Liver (tissue), 3 donors: ENCODE data around the gene SOX21.

Experiments used
- NR2F2 ChIP-seq: IDR thresholded peaks from 2 replicates; pipeline ENCODE4 v1.6.1; 2016; ENCODE audit warnings: antibody characterized with exemption
- YY1 ChIP-seq: IDR thresholded peaks from 2 replicates; pipeline ENCODE4 v1.6.1; 2016; ENCODE audit warnings: antibody characterized with exemption, mild to moderate bottlenecking
- TF ChIP-seq, protein P1 (sequence below): fragments of 150-350 bp; IDR thresholded peaks from 2 replicates; pipeline ENCODE4 v1.5.1; 2017; ENCODE audit warnings: improper control_type of control experiment, low read depth, low read length; ENCODE audit not compliant: missing input control
- TF ChIP-seq, protein P2 (sequence below): IDR thresholded peaks from 2 replicates; pipeline ENCODE4 v1.6.1; 2016; ENCODE audit warnings: antibody characterized with exemption
- donor health status: healthy.
- donor health status: healthy.

DNA sequence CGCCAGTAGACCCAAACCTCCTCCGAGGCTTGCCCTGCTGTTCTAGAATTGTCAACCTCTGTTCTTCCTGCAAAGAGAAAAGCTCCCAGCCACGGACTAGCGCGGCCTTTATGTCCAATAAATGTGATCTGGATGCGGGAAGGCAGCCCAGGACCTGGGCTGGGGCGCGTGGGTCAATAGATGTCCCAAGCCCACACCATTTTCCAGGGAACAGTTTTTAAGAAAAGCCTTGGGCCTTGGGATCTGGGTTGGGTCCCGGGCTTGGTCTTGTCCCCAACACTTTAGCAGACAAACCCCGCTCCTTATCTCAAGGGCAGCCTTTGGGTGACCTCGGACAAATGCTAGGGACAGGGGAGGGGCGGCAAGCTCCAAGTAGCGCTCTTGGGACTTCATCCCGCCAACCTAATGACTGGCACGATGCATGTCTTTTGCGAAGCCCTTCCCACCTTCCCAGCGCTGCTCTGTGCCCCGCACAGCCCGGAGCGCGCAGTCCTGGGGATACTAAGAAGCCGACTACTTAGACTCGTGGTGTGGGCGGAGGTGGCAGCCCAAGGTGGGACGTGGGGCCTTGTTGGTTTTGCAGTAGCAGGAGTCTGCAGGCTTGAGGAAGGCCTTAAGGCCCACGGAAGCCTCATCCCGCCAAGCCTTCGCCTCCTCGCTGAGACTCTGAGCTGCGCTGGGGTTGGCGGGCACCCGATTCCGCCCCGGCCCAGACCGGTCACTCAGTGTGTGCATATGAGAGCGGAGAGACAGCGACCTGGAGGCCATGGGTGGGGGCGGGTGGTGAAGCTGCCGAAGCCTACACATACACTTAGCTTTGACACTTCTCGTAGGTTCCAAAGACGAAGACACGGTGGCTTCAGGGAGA, 10.8 kb downstream of the SOX21 start:
- TF ChIP-seq YY1 (no peak), NR2F2 (no peak)
- TF ChIP-seq, protein P1, sequence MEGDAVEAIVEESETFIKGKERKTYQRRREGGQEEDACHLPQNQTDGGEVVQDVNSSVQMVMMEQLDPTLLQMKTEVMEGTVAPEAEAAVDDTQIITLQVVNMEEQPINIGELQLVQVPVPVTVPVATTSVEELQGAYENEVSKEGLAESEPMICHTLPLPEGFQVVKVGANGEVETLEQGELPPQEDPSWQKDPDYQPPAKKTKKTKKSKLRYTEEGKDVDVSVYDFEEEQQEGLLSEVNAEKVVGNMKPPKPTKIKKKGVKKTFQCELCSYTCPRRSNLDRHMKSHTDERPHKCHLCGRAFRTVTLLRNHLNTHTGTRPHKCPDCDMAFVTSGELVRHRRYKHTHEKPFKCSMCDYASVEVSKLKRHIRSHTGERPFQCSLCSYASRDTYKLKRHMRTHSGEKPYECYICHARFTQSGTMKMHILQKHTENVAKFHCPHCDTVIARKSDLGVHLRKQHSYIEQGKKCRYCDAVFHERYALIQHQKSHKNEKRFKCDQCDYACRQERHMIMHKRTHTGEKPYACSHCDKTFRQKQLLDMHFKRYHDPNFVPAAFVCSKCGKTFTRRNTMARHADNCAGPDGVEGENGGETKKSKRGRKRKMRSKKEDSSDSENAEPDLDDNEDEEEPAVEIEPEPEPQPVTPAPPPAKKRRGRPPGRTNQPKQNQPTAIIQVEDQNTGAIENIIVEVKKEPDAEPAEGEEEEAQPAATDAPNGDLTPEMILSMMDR: no peak
- TF ChIP-seq, protein P2, sequence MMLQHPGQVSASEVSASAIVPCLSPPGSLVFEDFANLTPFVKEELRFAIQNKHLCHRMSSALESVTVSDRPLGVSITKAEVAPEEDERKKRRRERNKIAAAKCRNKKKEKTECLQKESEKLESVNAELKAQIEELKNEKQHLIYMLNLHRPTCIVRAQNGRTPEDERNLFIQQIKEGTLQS: no peak
